Stimulated activated CD4-positive, alpha-beta T cell treated with anti-CD3 and anti-CD28 coated beads, Interleukin-15, amount 100 ng/mL, for 24 hours (primary cell): ENCODE measurements around the gene C20orf144.

Source experiments
- DNase-seq: peaks from one replicate; pipeline ENCODE4 v3.0.0-alpha.2; 2020

Gene C20orf144

DNA sequence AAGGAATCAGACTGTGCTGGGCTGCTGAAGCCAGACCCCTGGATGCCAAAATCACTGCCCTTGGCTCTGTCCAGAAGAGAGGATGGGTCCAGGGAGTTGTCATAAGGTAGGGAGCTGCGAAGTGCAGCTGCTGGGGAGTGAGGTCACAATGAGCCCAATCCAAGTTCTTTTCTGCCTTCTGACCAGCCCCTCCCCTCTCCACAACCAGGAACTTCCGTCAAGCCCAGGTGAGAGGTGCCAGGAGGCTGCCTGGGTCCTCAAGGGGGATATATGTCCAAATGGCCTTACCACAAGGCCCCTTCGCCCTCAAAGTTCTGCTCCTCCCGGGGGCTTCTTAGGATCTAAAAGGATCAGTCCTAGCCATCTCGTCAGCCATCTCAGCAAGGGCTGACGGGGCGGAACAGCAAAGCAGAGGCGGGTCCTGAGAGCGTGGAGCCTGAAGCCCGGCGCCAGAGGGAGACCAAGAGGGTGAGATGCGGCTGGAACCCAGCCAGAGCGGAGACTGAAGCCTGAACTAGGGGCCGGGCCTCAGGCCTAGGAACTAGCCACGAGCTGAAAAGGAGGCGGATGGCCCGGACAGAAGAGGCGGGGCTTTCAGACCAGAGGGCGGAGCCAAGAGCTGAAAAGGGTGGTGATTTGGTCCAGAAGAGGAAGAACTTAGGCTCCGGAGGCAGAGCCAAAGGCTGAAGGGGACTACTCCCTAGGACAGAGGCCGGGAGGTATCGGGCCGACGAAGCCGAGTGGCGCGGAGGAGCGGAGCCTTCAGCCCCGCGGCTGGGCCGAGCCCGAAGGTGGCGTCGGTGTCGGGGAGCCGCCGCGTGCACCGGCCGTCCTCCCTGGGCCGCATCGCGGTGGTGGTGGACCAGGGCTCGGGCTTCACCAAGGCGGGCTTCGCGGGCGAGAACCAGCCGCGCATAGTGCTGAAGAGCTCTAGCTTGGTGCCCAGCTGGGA is 4.4 kb downstream of the C20orf144 start, which contains the start of gene ACTL10:
Gene ACTL10, plus strand, starts transcription at position 651 of the 952 bp plus-strand sequence. CDS start 555 bp downstream, outside the sequence.
- peak; percentile 96 for DNase-seq

- peak; percentile 67 for DNase-seq
Measured at GRCh38 chr20:33667245-33667675, 5.1 kb downstream of the C20orf144 start.

- DNase-seq: peak; percentile 86
Measured at GRCh38 chr20:33667676-33668465, 5.7 kb downstream of the C20orf144 start.

GRCh38 chr20:33668466-33669155 is 6.5 kb downstream of the C20orf144 start:
- no peak for DNase-seq

- no peak for DNase-seq
Measured at GRCh38 chr20:33669224-33669623, 7.1 kb downstream of the C20orf144 start.

- DNase-seq: no peak
Measured at GRCh38 chr20:33669873-33670640, 7.9 kb downstream of the C20orf144 start.

DNA sequence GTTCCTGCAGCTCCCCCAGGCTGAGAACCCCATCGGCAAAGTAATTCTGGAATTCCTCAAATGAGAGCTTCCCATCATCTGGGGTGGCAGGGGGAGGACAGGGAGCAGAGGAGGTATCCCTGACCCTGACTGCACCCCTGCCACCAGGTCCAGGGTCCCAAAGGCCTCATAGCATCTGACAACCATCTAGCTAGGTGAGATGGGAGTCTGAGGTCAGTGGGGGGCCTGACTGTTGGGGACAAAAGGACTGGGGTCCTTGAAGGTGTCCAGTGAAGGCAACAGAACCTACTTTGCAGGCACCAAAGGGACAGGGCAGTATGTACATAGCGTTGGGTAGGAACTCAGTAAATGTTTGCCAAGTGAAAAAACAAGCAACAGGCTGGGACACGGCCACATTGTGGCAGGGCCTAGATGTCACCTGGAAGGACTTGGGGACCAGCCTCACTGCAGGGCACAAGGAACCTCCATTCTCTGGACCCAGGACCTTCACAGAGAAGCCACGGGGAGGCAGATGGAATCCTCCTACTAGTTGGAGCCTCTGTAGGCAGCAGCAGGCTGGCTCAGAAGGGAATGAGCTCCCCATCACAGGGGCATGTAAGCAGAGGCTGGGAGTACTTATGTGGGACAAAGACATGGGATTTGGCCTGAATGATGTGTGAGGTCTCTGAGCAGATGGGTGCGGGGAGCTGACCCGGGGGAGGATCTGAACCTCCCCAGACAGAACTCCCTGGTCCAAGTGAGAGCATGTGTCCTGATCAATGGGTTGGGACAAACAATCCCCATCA is 8.8 kb downstream of the C20orf144 start:
- DNase-seq: no peak

- DNase-seq: no peak
Measured at GRCh38 chr20:33671573-33672288, 9.6 kb downstream of the C20orf144 start.

GRCh38 chr20:33672426-33673113 is 10.4 kb downstream of the C20orf144 start:
- no peak for DNase-seq

GRCh38 chr20:33673114-33673409 is 10.9 kb downstream of the C20orf144 start:
- DNase-seq: no peak

DNA sequence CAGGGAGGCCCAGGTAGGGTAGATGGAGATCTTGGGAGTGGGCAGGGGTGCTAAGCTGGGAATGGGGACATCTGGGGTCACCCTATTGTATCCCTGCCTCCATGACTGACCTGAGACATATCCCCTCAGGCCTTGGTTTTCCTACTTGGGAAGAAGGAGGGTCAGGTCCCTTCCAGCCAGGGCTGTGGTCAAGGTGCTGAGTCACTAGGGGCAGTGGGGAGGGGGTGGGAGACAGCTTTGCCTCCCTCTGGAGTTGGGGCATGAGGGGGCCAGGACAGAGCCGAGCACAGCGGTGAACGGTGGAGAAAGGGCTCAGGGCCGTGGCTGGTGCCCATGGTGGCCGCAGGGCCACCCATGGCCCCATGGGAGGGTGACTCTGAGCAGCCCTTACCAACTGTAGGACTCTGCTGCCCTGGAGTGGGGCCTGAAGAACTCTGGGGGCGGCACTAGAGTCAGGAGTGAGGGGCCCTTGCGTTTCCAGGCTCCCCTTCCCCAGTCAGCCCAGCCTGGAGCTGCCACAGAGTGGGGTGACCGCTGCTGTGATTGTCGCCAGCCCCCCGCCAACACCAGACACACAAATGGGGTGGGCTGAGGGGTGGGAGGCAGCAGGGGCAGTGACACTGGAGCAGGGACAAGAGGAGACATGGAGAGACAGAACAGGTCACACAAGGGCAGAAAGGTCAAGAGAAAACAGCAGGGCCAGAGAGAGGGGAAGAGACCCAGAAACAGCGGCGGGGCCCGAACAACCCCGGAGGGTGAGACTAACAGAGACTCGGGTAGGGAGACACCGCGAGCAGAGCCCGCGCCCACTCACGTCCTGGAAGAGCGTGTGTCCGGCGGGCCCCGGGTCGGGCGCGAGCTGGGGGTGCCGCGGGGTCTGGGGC is 11.5 kb downstream of the C20orf144 start:
- DNase-seq: no peak

- peak; percentile 78 for DNase-seq
Measured at GRCh38 chr20:33674294-33675135, 12.4 kb downstream of the C20orf144 start, which contains the start of gene NECAB3. Gene NECAB3, minus strand, starts transcription at chr20:33674428. Its CDS starts 76 bp downstream, at chr20:33674352.

- no peak for DNase-seq
Measured at GRCh38 chr20:33675136-33675959, 13.2 kb downstream of the C20orf144 start.

GRCh38 chr20:33676121-33676520 is 14.0 kb downstream of the C20orf144 start:
- DNase-seq: no peak

DNA sequence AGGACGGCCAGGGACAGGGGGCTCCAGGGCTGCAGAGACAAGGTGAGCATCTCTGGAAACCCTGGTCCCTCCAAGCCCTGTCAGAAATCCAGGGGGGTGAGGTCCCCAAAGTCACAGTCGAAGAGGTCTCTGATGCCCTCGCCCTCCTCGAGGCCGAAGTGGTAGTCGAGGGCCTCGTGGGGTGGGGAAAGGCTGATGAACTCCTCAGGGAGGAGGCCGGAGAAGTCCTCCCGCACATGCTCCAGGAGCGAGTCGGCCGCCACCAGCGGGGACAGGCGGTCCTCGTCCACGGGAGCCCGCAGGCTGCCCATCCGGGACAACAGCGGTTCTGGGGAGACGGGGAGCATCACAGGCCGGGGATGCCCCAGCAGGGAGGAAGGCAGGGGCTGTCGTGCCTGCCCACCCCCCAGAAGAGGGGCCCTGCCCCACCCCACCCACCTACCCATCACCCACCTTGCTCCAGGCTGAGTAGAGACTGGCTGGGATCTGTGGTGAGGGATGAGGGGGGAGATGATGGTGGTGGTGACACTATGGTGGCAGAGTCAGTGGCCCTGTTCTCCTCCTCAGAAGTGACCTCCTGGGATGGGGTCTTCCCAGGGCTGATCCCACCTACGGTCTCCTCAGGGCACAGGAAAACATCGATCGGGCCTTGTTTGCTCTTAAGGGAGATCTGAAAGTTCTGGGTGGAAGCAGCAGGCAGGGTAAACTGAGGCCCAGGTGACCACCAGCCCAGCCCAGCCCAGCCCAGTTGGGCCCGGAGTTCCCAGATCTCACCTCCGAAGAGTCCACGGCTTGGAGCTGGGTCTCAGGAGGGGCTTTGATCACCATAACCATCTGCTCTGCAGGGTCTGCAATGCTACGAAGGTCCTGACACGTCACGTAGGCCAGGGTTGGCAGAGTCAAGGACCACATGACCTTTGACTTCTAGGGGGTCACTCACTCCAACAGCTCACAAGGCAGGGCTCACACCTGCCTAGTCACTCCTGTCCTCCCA is 14.8 kb downstream of the C20orf144 start:
- no peak for DNase-seq
